IPS-18c (cell line): Measurements from ENCODE around the gene ENPP4.
"Not testable (repeated sequence)": the region's sequence is repeated elsewhere in the genome, so short reads cannot be mapped to it uniquely, and the experiment has no call there.

Source experiments
- H3K4me3 ChIP-seq: 2 replicates; pipeline ENCODE4 v1.7.0; 2013; ENCODE audit warnings: low read depth, mild to moderate bottlenecking, low read length, moderate library complexity; ENCODE audit not compliant: insufficient read depth
- H3K9me3 ChIP-seq: one replicate; pipeline ENCODE4 v1.6.1; 2013; ENCODE audit warnings: mild to moderate bottlenecking, low read length, moderate library complexity; ENCODE audit not compliant: control insufficient read depth, insufficient read depth

ENPP4 gene

DNA sequence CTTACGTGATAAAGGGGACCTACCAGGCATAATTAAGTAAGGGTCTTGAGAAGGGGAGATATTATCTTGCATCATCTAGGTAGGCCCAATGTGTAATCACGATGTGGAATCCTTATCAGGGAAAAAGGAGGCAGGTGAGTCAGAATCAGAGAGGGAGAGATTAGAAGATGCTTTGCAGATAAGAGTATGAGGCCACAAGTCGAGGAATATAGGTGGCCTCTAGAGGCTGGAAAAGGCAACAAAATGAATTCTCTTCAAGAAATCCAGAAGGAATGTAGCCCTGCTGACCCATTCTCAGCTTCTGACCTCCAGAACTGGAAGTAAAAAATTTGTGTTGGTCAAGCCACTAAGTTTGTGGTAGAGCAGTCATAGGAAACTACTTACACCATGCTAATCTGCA is 11.0 kb upstream of the ENPP4 start:
- H3K9me3 ChIP-seq, result no peaks in the 10 kb centered on the region
- H3K4me3 ChIP-seq, result no peak overlapping the region

DNA sequence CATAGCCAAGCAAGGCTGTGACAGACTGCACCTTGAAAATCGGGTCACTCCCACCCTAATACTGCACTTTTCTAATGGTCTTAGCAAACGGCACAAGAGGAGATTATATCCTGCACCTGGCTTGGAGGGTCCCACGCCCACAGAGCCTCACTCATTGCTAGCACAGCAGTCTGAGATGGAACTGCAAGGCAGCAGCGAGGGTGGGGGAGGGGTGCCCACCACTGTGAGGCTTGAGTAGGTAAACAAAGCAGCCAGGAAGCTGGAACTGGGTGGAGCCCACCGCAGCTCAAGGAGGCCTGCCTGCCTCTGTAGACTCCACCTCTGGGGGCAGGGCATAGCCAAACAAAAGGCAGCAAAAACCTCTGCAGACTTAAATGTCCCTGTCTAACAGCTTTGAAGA is 10.1 kb upstream of the ENPP4 start:
- H3K9me3 ChIP-seq, H3K4me3 ChIP-seq: not testable (repeated sequence)

- H3K4me3 ChIP-seq, result no peak overlapping the region
- no peaks in the 10 kb centered on the region for H3K9me3 ChIP-seq
These were observed 1.3 kb upstream of the ENPP4 start for GRCh38 chr6:46128476-46128875.

GRCh38 chr6:46129291-46129628 is 529 bp upstream of the ENPP4 start:
- H3K4me3 ChIP-seq, result peak overlapping the region; percentile 52

GRCh38 chr6:46130666-46131065 is 877 bp downstream of the ENPP4 start:
- H3K4me3 ChIP-seq, result peak overlapping the region; percentile 52; the same call in 1 of the 2 replicates
- no peaks in the 10 kb centered on the region for H3K9me3 ChIP-seq

More at GRCh38 chr6:46129291-46129628, 529 bp upstream of the ENPP4 start:
- no peaks in the 10 kb centered on the region for H3K9me3 ChIP-seq

DNA sequence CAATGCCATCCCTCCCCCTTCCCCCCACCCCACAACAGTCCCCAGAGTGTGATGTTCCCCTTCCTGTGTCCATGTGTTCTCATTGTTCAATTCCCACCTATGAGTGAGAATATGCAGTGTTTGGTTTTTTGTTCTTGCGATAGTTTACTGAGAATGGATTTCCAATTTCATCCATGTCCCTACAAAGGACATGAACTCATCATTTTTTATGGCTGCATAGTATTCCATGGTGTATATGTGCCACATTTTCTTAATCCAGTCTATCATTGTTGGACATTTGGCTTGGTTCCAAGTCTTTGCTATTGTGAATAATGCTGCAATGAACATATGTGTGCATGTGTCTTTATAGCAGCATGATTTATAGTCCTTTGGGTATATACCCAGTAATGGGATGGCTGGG is 1.5 kb downstream of the ENPP4 start:
- not testable (repeated sequence) for H3K9me3 ChIP-seq, H3K4me3 ChIP-seq

DNA sequence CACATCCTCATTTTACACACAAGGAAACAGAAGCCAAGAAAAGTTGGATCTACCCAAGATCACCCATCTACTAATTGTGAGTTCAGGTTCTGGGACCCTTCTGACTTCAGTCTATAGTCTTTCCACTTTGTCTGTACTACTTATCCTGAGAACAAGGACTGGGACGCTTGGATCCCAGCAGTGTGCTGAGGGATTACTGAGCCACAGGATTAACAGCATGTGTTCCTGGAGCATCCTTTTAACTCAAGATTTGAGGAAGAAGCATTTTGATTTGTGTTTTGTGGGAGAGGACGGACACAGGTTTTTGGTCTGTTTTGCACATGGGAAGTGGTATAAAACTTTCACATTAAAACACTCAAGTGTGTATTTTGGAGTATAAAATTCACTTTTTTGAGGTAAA is 4.4 kb downstream of the ENPP4 start:
- Histone ChIP-seq H3K4me3 (no peak overlapping the region), H3K9me3 (no peaks in the 10 kb centered on the region)

DNA sequence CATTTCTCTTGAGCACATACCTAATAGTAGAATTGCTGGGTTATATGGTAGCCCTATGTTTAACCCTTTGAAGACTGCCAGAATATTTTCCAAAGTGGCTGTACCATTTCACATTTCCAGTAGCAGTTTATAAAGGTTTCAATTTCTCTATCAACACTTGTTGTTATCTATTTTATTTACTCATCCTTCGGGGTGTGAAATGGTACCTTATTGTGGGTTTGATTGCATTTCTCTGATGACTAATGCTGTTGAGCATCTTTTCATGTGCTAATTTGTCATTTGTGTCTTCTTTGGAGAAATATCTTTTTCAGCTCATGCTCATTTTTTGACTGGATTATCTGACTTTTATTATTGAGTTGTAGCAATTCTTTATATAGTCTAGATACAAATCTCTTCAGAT is 5.4 kb downstream of the ENPP4 start:
- Histone ChIP-seq H3K4me3 (no peak overlapping the region), H3K9me3 (no peaks in the 10 kb centered on the region)

DNA sequence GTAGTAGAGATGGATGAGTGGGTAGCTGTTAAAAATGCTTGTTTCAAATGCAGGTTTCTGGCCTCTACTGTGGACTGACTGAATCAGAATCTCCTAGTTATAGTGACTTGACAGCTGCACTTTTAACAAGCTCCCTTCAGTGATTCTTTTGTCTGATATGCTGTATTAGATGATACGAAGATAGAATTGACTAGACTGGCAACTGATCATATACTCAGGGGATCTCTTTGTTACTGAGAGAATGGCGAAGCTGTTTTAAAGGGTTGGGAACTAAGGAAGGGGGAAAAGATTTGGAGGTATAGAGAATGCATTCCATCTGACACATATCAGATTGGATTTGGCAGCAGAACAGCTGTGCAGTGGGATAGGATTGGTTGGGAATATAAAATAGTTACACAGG is 7.0 kb downstream of the ENPP4 start:
- no peaks in the 10 kb centered on the region for H3K9me3 ChIP-seq
- H3K4me3 ChIP-seq, result no peak overlapping the region

DNA sequence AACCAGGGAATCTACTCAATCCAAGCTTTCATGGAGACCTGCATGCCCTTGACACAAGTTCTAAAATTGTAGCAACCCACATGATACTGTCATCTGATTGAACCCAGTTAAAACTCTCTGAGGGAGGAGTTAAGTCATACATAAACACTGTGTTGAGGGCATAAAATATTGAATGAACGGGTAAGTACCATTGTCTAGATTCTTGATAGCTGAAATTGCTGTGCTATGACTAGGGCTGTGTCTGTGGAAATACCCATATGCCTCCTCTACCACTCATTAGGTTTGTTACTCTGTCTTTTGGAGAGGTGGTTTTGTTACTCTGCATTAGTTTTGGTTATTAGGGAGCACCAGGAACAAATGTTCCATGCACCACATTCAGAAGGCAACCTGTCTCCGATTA is 7.6 kb downstream of the ENPP4 start:
- H3K4me3 ChIP-seq, result no peak overlapping the region
- H3K9me3 ChIP-seq, result no peaks in the 10 kb centered on the region

- H3K4me3 ChIP-seq, result no peak overlapping the region
- no peaks in the 10 kb centered on the region for H3K9me3 ChIP-seq
These were observed 8.5 kb downstream of the ENPP4 start for GRCh38 chr6:46138281-46138680.

DNA sequence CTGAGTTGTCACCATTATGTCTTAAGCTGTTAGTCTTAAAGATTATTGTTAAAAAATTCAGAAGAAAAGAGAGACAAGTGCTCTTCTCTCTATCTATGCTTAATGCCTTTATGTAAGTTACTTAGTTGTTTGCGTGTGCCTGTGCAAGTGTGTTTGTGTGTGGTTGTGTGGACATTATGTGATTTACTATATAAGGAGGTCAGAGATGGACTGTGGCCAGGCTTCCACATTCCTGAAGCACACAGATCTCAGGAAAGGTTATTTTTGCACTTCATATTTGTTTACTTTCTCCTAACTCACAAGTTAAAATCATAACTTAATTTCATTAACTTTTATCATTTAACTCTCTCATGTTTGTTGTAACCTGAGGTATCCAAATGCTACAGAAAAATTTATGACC is 14.5 kb downstream of the ENPP4 start:
- no peak overlapping the region for H3K4me3 ChIP-seq

GRCh38 chr6:46149066-46149465 is 19.3 kb downstream of the ENPP4 start:
- not testable (repeated sequence) for H3K4me3 ChIP-seq

More for the DNA sequence above, 14.5 kb downstream of the ENPP4 start:
- no peaks in the 10 kb centered on the region for H3K9me3 ChIP-seq

GRCh38 chr6:46156701-46157100 is 26.9 kb downstream of the ENPP4 start:
- H3K9me3 ChIP-seq, result peaks cover 3% of the 10 kb centered on the region
- H3K4me3 ChIP-seq, result no peak overlapping the region

More at GRCh38 chr6:46149066-46149465, 19.3 kb downstream of the ENPP4 start:
- H3K9me3 ChIP-seq, result not testable (repeated sequence)

DNA sequence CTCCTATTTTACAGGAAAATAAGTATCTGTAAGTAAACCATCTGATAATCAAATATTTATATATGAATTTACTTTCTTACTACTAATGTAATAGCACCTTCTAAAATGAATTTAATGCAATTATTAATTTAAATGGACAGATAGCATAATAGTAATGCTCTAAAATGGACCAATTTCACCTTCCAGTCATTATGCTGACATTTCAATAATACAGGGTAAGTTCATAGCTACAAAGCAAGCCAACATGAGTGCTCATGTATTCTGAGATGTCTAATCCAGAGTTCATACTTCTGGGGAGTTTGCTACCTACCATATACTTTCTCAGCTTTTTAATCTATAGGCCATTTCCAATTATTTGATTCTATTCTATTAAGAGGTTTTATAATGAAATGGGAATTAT is 29.4 kb downstream of the ENPP4 start:
- Histone ChIP-seq H3K4me3 (no peak overlapping the region), H3K9me3 (peaks cover 3% of the 10 kb centered on the region)

DNA sequence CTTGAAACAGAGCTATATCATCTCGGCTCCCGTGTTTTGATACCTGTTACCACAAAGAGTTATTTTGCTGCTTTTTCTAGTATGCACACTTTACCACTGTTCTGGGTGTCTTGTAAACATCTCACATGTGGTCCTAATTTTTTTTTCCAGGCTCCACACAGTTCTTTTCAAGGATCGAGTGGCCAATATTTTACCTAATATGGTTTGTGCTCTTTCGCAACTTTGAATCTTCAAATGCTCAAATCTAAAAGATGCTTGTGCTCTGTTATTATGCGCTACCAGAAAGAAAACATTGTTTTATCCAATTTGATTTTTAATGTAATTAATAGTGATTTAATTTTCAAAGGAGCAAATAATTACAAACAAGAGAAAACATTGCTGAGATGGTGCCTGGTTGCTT is 30.3 kb downstream of the ENPP4 start:
- Histone ChIP-seq H3K4me3 (no peak overlapping the region), H3K9me3 (peaks cover 3% of the 10 kb centered on the region)

GRCh38 chr6:46170357-46171289 is 40.8 kb downstream of the ENPP4 start, which contains the start of gene ENPP5:
Gene ENPP5, minus strand, starts transcription at chr6:46170980. Its CDS starts 2,718 bp downstream, at chr6:46168262.
- Histone ChIP-seq H3K4me3 (peak within 1 kb of the TSS; percentile 98), H3K9me3 (no peaks in the 10 kb centered on the region)

- Histone ChIP-seq H3K9me3 (no peaks in the 10 kb centered on the region), H3K4me3 (no peak overlapping the region)
These were observed 42.4 kb downstream of the ENPP4 start for GRCh38 chr6:46172176-46172575.

GRCh38 chr6:46174904-46175303 is 45.1 kb downstream of the ENPP4 start:
- H3K4me3 ChIP-seq, result no peak overlapping the region
- H3K9me3 ChIP-seq, result no peaks in the 10 kb centered on the region
